Measurements from ENCODE around the gene IER3.
"Not testable (repeated sequence)": the region's sequence is repeated elsewhere in the genome, so short reads cannot be mapped to it uniquely, and the experiment has no call there.

IER3 gene

DNA sequence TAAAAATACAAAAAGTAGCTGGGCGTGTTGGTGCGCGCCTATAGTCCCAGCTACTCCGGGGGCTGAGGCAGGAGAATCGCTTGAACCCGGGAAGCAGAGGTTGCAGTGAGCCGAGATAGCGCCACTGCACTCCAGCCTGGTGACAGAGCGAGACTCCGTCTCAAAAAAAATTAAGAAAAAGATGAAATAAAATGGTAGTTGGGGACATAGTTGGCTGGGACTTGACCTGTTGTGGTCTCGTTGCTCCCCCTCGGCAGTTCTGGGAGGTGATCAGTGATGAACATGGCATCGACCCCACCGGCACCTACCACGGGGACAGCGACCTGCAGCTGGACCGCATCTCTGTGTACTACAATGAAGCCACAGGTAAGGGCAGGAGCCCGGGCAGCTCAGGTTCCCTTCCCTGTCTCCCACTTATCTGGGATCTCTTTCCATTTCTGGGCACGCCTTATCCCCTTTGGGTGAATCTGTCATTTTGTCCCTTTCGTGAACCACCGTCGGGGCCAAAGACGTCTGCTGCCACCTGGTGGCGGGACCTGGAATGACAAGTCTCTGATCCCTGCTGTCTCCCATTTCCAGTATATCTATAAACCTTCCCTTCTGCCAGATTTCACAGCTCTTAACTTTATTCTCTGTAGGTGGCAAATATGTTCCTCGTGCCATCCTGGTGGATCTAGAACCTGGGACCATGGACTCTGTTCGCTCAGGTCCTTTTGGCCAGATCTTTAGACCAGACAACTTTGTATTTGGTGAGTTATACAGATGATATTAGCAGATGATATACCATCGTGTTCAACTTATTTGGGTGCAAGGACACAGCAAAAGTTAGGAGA is 21.9 kb downstream of the IER3 start:
- peak; percentile 43 for DNase-seq

GRCh38 chr6:30722025-30722279 is 22.4 kb downstream of the IER3 start:
- DNase-seq: not testable (repeated sequence)

GRCh38 chr6:30721198-30722024 is 22.9 kb downstream of the IER3 start:
- DNase-seq: peak; percentile 96

DNA sequence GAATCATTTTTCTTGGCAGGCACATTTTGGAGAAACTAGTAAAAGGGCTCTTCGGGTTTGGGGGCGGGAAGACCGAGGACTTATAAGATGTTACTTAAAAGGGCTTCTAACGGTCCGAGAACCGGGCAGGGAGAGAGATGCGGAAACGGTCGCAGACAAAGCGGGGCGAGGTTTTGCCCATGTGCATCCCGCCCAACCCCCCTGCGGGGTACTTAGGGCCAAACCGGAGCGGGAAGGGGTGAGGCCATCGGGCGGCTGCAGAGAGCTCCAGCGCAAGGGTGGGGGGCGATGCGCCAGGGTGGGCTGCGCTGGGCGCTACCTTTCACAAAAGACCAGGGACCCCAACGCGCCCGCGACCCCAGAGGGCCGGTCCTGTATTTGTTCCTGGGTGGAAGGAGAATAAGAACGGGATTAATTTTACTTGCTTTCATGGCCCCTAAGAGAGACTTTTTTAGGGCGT is 23.6 kb downstream of the IER3 start:
- peak; percentile 71 for DNase-seq

GRCh38 chr6:30719791-30720737 is 24.3 kb downstream of the IER3 start, which contains the start of gene TUBB:
Gene TUBB, plus strand, starts transcription at chr6:30720352. Its CDS starts 155 bp downstream, at chr6:30720507.
- DNase-seq: peak; percentile 94

- DNase-seq: no peak
Observed at GRCh38 chr6:30719356-30719755, 25.0 kb downstream of the IER3 start.

DNA sequence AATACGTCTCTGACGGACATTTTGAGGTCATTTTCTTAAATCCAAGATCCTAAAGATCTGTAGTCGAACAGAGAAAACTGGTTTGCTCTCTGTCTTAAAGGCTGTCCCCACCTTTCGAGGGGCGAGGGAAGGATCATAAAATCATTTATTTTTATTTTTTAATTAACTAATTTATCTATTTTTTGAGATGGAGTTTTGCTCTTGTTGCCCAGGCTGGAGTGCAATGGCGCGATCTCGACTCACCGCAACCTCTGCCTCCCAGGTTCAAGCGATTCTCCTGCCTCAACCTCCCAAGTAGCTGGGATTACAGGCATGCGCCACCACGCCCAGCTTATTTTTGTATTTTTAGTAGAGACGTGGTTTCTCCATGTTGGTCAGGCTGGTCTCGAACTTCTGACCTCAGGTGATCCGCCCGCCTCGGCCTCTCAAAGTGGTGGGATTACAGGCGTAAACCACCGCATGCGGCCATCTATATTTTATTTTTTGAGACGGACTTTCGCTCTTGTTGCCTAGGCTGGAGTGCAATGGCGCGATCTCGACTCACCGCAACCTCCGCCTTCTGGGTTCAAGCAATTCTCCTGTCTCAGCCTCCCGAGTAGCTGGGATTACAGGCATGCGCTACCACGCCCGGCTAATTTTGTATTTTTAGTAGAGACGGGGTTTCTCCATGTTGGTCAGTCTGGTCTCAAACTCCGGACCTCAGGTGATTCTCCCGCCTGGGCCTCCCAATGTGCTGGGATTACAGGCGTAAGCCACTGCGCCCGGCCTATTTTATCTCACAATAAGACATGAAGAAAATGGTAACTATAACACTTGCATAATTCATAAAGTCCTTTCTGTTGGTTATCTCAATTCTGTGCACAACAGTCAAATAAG is 26.3 kb downstream of the IER3 start:
- DNase-seq: not testable (repeated sequence)

- DNase-seq: peak; percentile 99
Observed at GRCh38 chr6:30717129-30717844, 27.1 kb downstream of the IER3 start, which contains the start of gene MDC1. Gene MDC1, minus strand, starts transcription at chr6:30717281. Its CDS starts 2,106 bp downstream, at chr6:30715175.

GRCh38 chr6:30716879-30717128 is 27.5 kb downstream of the IER3 start:
- DNase-seq: no peak

DNA sequence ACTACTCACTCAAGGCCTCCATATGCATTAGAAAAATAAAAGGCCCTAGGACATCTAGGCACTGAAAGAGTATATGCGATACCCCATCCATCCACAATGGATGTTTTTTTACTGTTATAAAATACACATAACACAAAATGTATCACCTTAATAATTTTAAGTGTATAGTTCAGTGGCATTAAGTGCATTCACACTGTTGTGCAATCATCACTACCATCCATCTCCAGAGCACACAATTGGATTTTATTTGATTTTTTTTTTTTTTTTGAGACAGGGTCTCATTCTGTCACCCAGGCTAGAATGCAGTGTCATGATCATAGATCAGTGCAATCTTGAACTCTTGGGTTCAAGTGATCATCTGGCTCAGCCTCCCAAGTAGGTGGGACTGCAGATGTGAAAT is 30.1 kb downstream of the IER3 start:
- DNase-seq: no peak

DNA sequence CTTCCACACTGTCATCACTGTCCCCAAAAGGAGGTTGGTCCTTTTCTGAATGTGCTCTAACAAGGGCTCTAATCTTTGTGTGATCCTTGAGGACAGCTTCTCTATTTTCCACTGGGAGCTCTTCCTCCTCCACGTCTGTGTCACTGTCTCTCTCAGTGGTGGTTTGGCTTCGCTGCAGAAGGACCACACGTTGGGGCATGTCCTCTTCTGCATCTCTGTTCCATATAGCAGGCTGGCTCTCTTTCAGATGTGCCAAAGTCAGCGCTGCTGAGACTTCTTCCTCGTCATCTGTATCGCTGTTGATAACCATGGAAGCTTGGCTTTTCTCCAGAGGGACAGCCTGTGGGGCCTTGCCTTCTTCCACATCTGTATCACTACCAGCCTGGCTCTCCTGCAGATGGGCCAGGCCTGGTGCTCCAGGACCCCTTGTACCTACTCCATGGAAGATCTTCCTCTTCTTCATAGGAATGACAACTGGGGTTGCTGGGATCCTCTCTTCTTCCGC is 31.9 kb downstream of the IER3 start:
- DNase-seq: no peak

- no peak for DNase-seq
Observed at GRCh38 chr6:30711758-30712380, 32.5 kb downstream of the IER3 start.

DNA sequence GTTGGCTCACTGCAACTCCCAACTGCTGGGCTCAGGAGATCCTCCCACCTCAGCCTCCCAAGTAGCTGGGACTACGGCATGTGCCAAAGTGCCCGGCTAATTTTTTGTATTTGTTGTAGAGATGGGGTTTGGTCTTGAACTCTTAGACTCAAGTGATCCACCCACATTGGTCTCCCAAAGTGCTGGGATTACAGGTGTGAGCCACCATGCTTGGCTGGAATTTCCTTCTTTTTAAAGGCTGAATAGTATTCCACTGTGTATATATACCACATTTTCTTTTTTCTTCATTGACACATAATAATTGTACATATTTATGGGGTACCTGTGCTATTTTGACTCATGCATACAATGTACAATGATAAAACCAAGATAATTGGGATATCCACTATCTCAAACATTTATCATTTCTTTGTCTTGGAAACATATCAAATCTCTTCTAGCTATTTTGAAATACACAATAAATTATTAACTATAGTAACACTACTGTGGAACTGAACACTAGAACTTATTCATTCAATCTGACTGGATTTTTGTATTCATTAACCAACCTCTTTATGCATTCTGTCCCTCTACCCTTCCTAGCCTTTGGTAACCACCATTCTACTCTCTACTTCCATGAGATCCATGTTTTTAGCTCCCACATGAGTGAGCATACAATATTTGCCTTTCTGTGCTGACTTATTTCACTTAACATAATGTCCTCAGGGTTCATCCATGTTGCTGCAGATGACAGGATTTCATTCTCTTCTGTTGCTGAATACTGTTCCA is 35.1 kb downstream of the IER3 start:
- DNase-seq: no peak

DNA sequence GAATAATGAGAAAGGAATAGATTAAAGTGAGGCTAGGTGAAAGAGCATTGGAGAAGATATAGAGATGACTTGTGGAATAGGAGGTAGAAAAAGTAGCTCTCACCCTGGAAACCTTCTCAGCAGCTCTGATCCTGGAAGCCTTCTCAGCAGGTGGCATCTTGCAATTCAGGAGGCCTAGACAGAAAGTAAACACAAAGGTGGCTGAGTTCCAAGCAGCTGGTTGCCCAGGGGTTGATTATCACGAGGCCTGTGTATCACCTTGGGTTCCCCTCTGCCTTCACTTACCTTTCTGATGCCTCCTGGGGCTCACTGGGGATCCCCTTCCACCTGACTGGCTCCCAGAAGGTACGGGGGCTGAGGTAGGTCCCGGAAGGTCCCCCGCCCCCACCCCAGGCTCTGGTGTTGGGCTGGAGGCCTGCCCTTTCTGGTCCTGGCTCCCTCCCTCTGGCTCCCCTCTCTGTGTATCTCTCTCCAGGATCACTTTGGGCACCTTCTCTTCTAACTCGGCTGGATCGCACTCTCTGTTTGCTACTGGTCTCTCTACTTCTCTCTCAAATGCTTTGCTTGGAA is 37.0 kb downstream of the IER3 start:
- DNase-seq: peak; percentile 40

GRCh38 chr6:30705620-30706019 is 38.7 kb downstream of the IER3 start:
- DNase-seq: no peak

- no peak for DNase-seq
Observed at GRCh38 chr6:30703821-30704220, 40.5 kb downstream of the IER3 start.

DNA sequence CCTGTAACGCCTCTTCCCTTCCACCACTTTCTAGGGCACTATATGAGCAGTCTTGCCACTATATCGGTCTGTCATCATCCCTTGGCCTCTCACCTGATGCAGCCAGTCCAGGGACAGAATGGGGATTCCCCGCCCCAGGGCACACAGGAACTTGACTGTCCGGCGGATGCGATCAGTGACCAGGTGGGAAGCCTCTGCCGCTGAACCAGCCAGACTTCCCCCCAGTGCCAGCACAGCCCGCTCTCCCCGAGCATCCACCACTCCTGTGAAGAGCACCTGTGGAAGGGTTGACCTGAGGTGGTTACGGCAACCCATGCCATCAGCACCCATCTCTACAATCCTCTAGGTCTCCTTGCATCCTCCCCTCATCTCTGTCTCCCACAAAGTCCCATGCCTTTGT is 41.3 kb downstream of the IER3 start:
- DNase-seq: no peak

DNA sequence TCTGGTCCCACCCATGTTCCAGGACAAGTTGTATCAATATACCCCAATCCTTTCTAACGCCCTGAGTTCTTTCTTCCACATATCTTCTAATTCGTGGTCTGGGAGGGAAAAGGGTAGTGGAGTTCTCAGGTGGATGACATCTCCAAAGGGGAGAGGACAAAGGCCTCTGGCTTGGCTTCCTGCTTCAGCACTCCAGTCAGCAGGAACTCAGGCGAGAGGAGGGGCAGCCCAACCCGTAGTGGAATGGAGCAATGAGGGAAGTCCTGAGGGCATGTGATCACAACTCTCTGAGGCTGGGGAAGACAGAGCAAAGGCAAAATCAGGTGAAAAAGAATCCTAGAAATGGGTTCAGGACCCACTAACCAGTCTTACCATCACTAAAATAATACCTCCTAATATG is 44.0 kb downstream of the IER3 start:
- no peak for DNase-seq

DNA sequence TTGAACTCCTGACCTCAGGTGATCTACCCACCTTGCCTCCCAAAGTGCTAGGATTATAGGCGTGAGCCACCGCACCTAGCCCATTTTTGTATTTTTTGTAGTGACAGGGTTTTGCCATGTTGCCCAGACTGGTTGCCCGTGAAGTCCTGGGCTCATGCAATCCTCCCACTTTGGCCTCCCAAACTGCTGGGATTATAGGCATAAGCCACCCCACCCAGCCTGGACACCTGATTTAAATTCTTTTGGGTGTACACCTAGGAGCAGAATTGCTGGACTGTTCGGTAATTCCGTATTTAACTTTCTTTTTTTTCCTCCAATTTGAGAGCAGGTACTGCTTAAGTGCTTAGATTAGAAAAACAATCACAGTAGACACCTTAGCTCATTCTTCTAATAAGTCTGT is 47.9 kb downstream of the IER3 start:
- DNase-seq: no peak

Measured in NCI-H2171 (cell line).